ENCODE data around the gene MNAT1.
"Not testable (repeated sequence)": the region's sequence is repeated elsewhere in the genome, so short reads cannot be mapped to it uniquely, and the experiment has no call there.

The MNAT1 gene

GRCh38 chr14:60760644-60761364 is 26.2 kb downstream of the MNAT1 start:
- Histone ChIP-seq H3K4me1 (peaks cover 22% of the 10 kb centered on the region), H3K4me3 (ENCODE audit: low read depth, low read length) (no peak overlapping the region), H3K36me3 (no peaks in the 10 kb centered on the region; the same call in 1 of the 2 replicates), H3K9me3 (no peaks in the 10 kb centered on the region), H3K27me3 (no peaks in the 10 kb centered on the region; the same call in 1 of the 2 replicates)
- no peak for TF ChIP-seq CTCF (IDR thresholded peaks at IDR 0.05; ENCODE audit: low read depth, low read length)
- no peak for DNase-seq

- H3K4me1 ChIP-seq: peaks cover 10% of the 10 kb centered on the region
- no peak for DNase-seq
Observed at GRCh38 chr14:60768602-60769001, 34.0 kb downstream of the MNAT1 start.

GRCh38 chr14:60771117-60771516 is 36.6 kb downstream of the MNAT1 start:
- TF ChIP-seq CTCF (IDR thresholded peaks at IDR 0.05; ENCODE audit: low read depth, low read length): no peak
- no peak for DNase-seq
- H3K4me3 ChIP-seq (ENCODE audit: low read depth, low read length): no peak overlapping the region
- no peaks in the 10 kb centered on the region for H3K9me3 ChIP-seq
- H3K36me3 ChIP-seq: no peaks in the 10 kb centered on the region
- H3K27me3 ChIP-seq: no peaks in the 10 kb centered on the region
- no peaks in the 10 kb centered on the region for H3K4me1 ChIP-seq

More at GRCh38 chr14:60768602-60769001, 34.0 kb downstream of the MNAT1 start:
- TF ChIP-seq CTCF (IDR thresholded peaks at IDR 0.05; ENCODE audit: low read depth, low read length): no peak
- Histone ChIP-seq H3K9me3 (no peaks in the 10 kb centered on the region), H3K27me3 (no peaks in the 10 kb centered on the region), H3K4me3 (ENCODE audit: low read depth, low read length) (no peak overlapping the region), H3K36me3 (no peaks in the 10 kb centered on the region)

GRCh38 chr14:60773558-60773957 is 39.0 kb downstream of the MNAT1 start:
- Histone ChIP-seq H3K9me3 (no peaks in the 10 kb centered on the region), H3K4me1 (no peaks in the 10 kb centered on the region), H3K27me3 (no peaks in the 10 kb centered on the region), H3K36me3 (no peaks in the 10 kb centered on the region), H3K4me3 (ENCODE audit: low read depth, low read length) (no peak overlapping the region)
- TF ChIP-seq CTCF (IDR thresholded peaks at IDR 0.05; ENCODE audit: low read depth, low read length): no peak
- no peak for DNase-seq

GRCh38 chr14:60775296-60775695 is 40.7 kb downstream of the MNAT1 start:
- Histone ChIP-seq H3K27me3 (no peaks in the 10 kb centered on the region), H3K36me3 (no peaks in the 10 kb centered on the region), H3K4me3 (ENCODE audit: low read depth, low read length) (no peak overlapping the region), H3K4me1 (no peaks in the 10 kb centered on the region), H3K9me3 (no peaks in the 10 kb centered on the region)
- TF ChIP-seq CTCF (IDR thresholded peaks at IDR 0.05; ENCODE audit: low read depth, low read length): no peak
- DNase-seq: no peak

- no peaks in the 10 kb centered on the region for H3K27me3 ChIP-seq
- DNase-seq: no peak
- H3K36me3 ChIP-seq: no peaks in the 10 kb centered on the region
- no peaks in the 10 kb centered on the region for H3K4me1 ChIP-seq
- H3K4me3 ChIP-seq (ENCODE audit: low read depth, low read length): no peak overlapping the region
- H3K9me3 ChIP-seq: no peaks in the 10 kb centered on the region
- no peak for TF ChIP-seq CTCF (IDR thresholded peaks at IDR 0.05; ENCODE audit: low read depth, low read length)
Observed at GRCh38 chr14:60777856-60778578, 43.5 kb downstream of the MNAT1 start.

- not testable (repeated sequence) for H3K9me3 ChIP-seq; H3K36me3 ChIP-seq; H3K4me1 ChIP-seq; DNase-seq; H3K4me3 ChIP-seq (ENCODE audit: low read depth, low read length); H3K27me3 ChIP-seq
Observed at GRCh38 chr14:60779745-60780514, 45.4 kb downstream of the MNAT1 start.

- not testable (repeated sequence) for H3K4me1 ChIP-seq; H3K9me3 ChIP-seq; H3K27me3 ChIP-seq; DNase-seq; H3K36me3 ChIP-seq; H3K4me3 ChIP-seq (ENCODE audit: low read depth, low read length)
Observed at GRCh38 chr14:60780558-60780957, 46.0 kb downstream of the MNAT1 start.

Measured in BE2C (cell line).